HUES6 (cell line): ENCODE data around the gene SCGB2B2.

ENCODE experiments used
- H3K27ac ChIP-seq: 2 replicates; pipeline ENCODE4 v1.7.0; 2013; ENCODE audit warnings: low read depth, mild to moderate bottlenecking, low read length, inconsistent platforms
- H3K27me3 ChIP-seq: 2 replicates; pipeline ENCODE4 v1.6.1; 2013; ENCODE audit warnings: low read length; ENCODE audit not compliant: control insufficient read depth, insufficient read depth
- H3K36me3 ChIP-seq: 2 replicates; pipeline ENCODE4 v1.6.1; 2013; ENCODE audit warnings: low read length; ENCODE audit not compliant: control insufficient read depth, insufficient read depth
- H3K4me1 ChIP-seq: 2 replicates; pipeline ENCODE4 v1.6.1; 2013; ENCODE audit warnings: low read length; ENCODE audit not compliant: control insufficient read depth, insufficient read depth
- H3K4me3 ChIP-seq: 2 replicates; pipeline ENCODE4 v1.5.1; 2013; ENCODE audit warnings: low read depth, low read length
- H3K9ac ChIP-seq: one replicate; pipeline ENCODE4 v1.6.1; 2013; ENCODE audit warnings: mild to moderate bottlenecking, low read length
- H3K9me3 ChIP-seq: 2 replicates; pipeline ENCODE4 v1.6.1; 2013; ENCODE audit warnings: low read depth, low read length; ENCODE audit not compliant: control insufficient read depth, insufficient read depth

Gene SCGB2B2, protein sequence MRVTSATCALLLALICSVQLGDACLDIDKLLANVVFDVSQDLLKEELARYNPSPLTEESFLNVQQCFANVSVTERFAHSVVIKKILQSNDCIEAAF

DNA sequence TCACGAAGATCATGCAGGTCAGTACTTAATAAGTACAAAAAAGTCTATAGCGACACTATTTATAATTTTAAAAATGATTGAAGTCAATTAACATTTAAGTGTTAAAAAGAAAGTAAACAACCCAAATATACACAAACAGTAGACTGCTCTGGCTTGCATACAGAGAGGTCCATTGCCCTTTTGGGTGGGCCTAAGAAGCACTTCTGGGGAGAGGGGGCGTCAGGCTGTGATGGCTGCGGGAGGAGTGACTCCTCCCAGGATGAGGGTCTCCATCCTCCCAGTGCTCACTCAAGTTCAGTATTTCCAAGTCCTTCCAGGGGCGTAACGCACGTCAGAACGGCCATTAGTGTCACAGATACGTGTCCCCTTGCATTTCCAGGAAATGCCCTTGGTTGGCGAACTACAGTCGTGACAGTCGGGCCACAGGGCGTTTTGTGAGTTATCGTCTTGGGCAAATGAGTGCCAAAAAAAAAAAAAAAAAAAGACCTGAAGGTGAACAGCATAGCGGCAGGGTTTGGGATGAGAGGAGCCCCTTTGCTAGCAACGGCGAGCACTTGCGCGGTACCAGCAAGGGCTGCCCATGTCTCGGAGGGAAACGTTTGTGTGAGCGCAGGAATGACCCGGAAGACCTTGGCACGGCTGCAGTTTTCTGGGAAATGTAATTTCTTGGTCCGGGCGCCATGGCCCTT lies at the start of gene SCGB2B2:
Gene SCGB2B2, minus strand, starts transcription at position 463 of the 689 bp plus-strand sequence. CDS start 82,596 bp downstream, outside the sequence.
- H3K27ac ChIP-seq = peak within 1 kb of the TSS; percentile 92
- H3K36me3 ChIP-seq = peaks cover 25% of the 10 kb centered on the region

DNA sequence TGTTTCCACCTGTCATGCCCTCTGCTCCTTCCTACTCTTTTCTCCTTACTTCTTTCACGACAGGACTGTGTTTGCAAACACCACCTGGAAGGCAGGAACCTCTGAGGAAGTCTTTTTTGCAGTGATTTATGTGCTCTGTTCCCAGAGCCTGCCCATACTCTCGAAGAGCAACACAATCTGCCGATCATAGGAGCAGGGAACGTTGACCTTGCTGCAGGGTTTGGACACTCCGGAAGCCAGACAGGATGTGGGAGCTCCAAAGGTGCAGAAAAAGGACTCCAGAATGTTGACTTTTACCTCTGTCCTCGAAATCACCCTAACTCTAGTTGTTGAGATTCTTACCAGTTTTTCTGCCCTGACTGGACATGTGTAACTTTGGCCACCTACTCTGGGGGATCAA lies 48.4 kb upstream of the SCGB2B2 start:
- no peak overlapping the region for H3K4me3 ChIP-seq
- H3K27ac ChIP-seq = no peak overlapping the region
- no peaks in the 10 kb centered on the region; the same call in 1 of the 2 replicates for H3K9me3 ChIP-seq
- H3K9ac ChIP-seq = no peak overlapping the region
- no peaks in the 10 kb centered on the region for H3K36me3 ChIP-seq
- H3K27me3 ChIP-seq = peaks cover 17% of the 10 kb centered on the region; the same call in 1 of the 2 replicates
- no peaks in the 10 kb centered on the region for H3K4me1 ChIP-seq

More for the DNA sequence above, at the start of gene SCGB2B2:
- no peaks in the 10 kb centered on the region for H3K4me1 ChIP-seq
- peak within 1 kb of the TSS; percentile 93 for H3K9ac ChIP-seq
- H3K4me3 ChIP-seq = peak within 1 kb of the TSS; percentile 95
- H3K27me3 ChIP-seq = peaks cover 3% of the 10 kb centered on the region; the same call in 1 of the 2 replicates
- peaks cover 3% of the 10 kb centered on the region; the same call in 1 of the 2 replicates for H3K9me3 ChIP-seq

DNA sequence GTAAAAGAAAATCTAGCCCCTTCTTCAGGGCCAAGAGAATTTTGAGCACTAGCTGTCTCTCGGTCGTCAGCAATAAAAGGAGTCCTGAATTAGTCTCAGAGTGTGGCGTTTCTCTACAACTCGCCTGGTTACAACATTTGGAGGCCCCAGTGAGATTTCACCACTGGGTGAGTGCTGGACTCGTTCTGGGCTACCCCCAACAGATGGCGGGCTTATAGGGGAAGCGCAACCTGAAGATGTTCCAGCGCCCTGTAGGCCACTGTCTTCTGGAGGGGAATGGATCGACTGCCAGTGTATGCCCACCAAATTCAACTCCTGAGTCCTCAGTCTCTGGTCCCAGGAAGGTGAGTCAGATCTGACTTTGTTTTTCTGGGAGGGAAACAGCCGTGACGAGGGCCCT lies 45.4 kb upstream of the SCGB2B2 start:
- H3K4me3 ChIP-seq = no peak overlapping the region
- no peak overlapping the region for H3K27ac ChIP-seq
- no peaks in the 10 kb centered on the region for H3K4me1 ChIP-seq
- no peak overlapping the region for H3K9ac ChIP-seq
- H3K27me3 ChIP-seq = peaks cover 17% of the 10 kb centered on the region; the same call in 1 of the 2 replicates
- H3K36me3 ChIP-seq = no peaks in the 10 kb centered on the region
- H3K9me3 ChIP-seq = peaks cover 2% of the 10 kb centered on the region; the same call in 1 of the 2 replicates

DNA sequence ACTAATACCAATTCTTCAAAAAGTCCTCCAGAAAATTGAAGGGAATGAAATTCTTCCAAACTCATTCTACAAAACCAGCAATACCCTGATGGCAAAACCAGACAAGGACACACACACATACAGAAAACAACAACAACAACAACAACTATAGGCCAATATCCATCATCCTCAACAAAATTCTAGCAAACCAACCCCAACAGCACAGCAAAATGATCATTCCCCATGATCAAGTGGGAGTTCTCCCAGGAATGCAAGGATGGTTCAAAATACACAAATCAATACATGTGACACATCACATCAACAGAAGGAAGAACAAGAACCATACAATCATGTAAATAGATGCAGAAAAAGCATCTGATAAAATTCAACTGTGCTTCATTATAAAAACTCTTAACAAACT lies 38.4 kb upstream of the SCGB2B2 start:
- Histone ChIP-seq H3K9me3 (peaks cover 37% of the 10 kb centered on the region), H3K9ac (no peak overlapping the region), H3K36me3 (no peaks in the 10 kb centered on the region), H3K27me3 (no peaks in the 10 kb centered on the region), H3K27ac (no peak overlapping the region), H3K4me3 (no peak overlapping the region), H3K4me1 (0 out of 2 replicates have a peak, but pooled peaks cover 2% of the 10 kb centered on the region)

DNA sequence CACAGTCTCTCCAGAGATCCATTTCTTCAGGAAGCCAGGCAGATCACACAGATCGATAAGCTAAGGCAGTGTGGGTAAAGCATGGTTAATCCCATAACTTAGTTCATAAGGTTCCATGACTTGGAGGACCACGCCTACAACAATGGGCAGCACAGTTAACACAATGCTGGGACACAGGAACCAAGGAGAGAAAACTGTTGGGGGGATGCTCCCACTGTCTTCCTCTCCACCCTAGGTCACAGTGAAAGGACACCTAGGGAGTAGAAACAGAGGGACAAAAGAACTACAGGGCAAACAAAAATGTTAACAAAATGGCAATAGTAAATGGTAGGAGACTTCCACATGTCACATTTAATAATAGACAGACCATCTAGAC lies 36.3 kb upstream of the SCGB2B2 start:
- H3K27me3 ChIP-seq = no peaks in the 10 kb centered on the region
- no peaks in the 10 kb centered on the region for H3K36me3 ChIP-seq
- H3K9ac ChIP-seq = no peak overlapping the region
- H3K27ac ChIP-seq = no peak overlapping the region
- 0 out of 2 replicates have a peak, but pooled peaks cover 2% of the 10 kb centered on the region for H3K4me1 ChIP-seq
- H3K4me3 ChIP-seq = no peak overlapping the region
- H3K9me3 ChIP-seq = peaks cover 37% of the 10 kb centered on the region

DNA sequence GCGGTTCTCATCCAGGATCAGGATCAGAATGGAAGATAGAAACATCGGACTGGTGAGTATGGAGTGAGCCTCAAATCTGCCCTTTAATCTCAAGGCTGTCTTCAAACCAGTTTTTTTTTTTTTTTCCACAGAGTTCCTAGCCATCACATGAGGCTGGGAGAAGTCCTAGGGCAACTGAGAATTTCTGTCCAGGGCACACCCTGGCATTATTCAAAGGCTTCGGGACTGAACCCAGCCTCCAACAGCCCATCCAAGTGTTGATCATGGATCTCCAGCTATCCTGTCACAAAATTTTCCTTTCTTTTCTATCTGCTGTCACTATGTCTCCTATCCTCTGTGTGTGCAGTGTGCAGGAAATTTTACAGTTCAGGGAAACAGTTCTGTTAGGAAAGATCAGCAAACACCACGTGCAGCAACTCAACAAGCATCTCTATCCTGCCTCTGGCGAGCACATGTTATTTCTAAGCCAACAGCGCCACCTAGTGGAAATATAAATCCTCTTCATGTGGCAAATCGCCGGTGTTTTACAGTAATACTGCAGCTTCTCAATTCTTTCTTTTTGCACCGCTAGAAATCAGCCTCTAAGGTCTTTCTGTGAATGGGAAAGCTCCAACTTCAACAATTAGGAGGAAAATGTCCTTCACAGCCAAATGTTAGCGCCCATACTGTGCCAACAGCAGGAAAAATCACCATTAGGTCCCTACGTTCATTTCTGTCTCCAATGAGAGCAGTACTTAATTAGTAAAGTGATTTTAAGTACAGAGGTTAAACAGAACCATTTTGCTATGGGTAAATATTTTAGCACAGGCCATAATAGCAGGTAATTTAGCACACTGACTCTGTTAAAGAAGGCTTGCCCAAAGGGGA lies 35.7 kb upstream of the SCGB2B2 start:
- peaks cover 43% of the 10 kb centered on the region for H3K9me3 ChIP-seq
- H3K9ac ChIP-seq = no peak overlapping the region
- H3K4me3 ChIP-seq = no peak overlapping the region
- no peaks in the 10 kb centered on the region for H3K36me3 ChIP-seq
- H3K4me1 ChIP-seq = 0 out of 2 replicates have a peak, but pooled peaks cover 2% of the 10 kb centered on the region
- no peaks in the 10 kb centered on the region for H3K27me3 ChIP-seq
- no peak overlapping the region for H3K27ac ChIP-seq

DNA sequence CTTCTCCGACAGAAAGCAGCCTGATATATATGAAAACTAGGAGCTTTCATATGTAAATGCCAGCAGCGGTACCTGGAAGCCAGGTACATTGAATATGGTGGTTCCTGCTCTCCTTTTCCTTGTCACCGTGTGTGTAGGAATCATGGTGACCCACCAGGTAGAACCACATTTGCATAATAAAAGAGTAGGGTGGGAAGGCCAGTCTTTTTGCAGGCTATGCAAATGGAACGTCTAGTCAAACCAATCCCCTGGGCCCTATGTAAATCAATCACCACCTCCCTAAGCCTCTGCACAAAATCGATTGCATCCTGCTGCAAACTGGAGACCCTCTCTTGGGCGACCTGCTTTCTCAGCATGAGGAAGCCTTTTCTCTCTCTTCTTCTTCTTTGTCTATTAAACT lies 34.9 kb upstream of the SCGB2B2 start:
- H3K27me3 ChIP-seq = no peaks in the 10 kb centered on the region
- H3K9me3 ChIP-seq = peaks cover 43% of the 10 kb centered on the region
- 0 out of 2 replicates have a peak, but pooled peaks cover 2% of the 10 kb centered on the region for H3K4me1 ChIP-seq
- H3K4me3 ChIP-seq = no peak overlapping the region
- H3K36me3 ChIP-seq = no peaks in the 10 kb centered on the region
- no peak overlapping the region for H3K27ac ChIP-seq
- no peak overlapping the region for H3K9ac ChIP-seq

DNA sequence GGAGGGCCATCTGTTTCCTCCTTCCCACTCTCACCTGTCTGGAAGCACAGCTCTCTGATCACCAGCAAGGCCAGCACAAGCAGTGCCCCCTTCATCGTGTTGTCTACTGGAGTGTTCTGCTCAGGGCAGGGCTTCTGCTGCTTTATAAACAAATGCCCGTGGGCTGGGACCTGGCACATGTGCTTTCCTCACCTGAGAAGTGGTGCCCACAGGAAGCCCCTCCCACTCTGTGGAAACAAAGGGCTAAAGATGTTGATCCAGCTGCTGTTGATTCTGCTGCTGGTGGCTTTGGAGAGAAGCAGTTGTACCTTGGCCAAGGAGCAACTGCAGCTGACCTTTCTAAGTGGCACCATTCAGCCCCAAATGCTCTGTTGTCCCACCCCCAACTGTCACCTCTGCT lies 30.7 kb upstream of the SCGB2B2 start:
- no peaks in the 10 kb centered on the region for H3K27me3 ChIP-seq
- H3K9ac ChIP-seq = no peak overlapping the region
- H3K27ac ChIP-seq = no peak overlapping the region
- no peak overlapping the region for H3K4me3 ChIP-seq
- 0 out of 2 replicates have a peak, but pooled peaks cover 2% of the 10 kb centered on the region for H3K4me1 ChIP-seq
- H3K9me3 ChIP-seq = peaks cover 18% of the 10 kb centered on the region
- H3K36me3 ChIP-seq = no peaks in the 10 kb centered on the region

DNA sequence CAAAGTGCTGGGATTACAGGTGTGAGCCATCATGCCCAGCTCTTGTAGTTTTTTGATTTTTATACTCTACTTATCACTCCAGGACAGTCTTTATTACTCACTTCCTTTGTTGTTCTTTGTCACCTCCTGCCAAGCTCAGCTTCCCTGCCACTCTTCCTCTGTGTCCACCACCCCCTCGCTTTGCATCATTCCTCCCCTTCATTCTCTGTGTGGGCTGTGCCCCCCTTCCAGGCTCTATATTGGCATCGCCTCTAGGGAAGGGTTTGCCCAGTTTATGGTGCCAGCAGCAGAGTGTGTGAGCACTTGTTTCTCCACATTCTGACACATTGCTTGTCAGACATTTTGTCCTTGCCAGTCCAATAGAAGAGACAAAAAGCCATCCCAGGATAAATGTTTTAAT lies 15.6 kb upstream of the SCGB2B2 start:
- Histone ChIP-seq H3K9ac (no peak overlapping the region), H3K4me3 (no peak overlapping the region), H3K27ac (no peak overlapping the region), H3K4me1 (no peaks in the 10 kb centered on the region), H3K36me3 (no peaks in the 10 kb centered on the region), H3K27me3 (peaks cover 7% of the 10 kb centered on the region; the same call in 1 of the 2 replicates), H3K9me3 (no peaks in the 10 kb centered on the region)

DNA sequence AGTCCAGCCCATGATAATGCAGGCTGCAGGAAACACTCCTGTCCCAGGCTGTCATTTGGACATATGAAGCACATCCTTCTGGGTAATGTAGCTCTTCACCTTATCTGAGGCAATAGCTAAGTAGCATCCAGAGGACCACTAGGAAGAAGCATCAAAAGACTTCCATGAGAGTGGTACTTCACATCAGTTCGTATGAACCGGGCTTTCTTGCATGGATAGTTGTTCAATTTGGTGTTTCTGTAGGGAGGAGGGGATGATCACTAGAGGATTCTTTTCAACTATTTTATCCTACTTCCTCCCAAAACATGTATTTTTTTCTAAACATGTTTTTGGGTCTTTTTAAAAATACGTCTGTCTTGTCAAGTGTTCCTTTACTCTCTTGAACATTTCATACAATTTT lies 13.4 kb upstream of the SCGB2B2 start:
- no peak overlapping the region for H3K27ac ChIP-seq
- H3K4me1 ChIP-seq = no peaks in the 10 kb centered on the region
- no peak overlapping the region for H3K9ac ChIP-seq
- no peak overlapping the region for H3K4me3 ChIP-seq
- peaks cover 2% of the 10 kb centered on the region; the same call in 1 of the 2 replicates for H3K36me3 ChIP-seq
- no peaks in the 10 kb centered on the region for H3K9me3 ChIP-seq
- 0 out of 2 replicates have a peak, but pooled peaks cover 4% of the 10 kb centered on the region for H3K27me3 ChIP-seq
